A549 (cell line): Measurements from ENCODE around the gene ACOT7. TPM values are rescaled to one million over a fixed set of nuclear protein-coding genes. Genes with fewer than 3 reads are reported as not detected.

Source experiments
- ATAC-seq, 2 experiments: fragments of 200-7000 bp in 1 of 2; fragments of >200 bp in 1 of 2; cut with Nextera tagmentation in 1 of 2; cut with Tn5 transposase in 1 of 2; 3 replicates each; pipeline versions ENCODE4 v1.8.0 to v1.9.1; 2018 to 2020; ENCODE audit warnings: mild to moderate bottlenecking in 1 of 2, moderate library complexity in 1 of 2
- CTCF ChIA-PET: fragments of 300-600 bp; sonication (Branson Sonifier 250); formaldehyde crosslinking; extraction: SDS; loops from one replicate; lab custom pipeline; 2021; ENCODE audit warnings: antibody characterized with exemption, inconsistent platforms; lab: Yijun Ruan, JAX
- POLR2A ChIA-PET: fragments of 350-600 bp; formaldehyde crosslinking; extraction: SDS; loops from one replicate; lab custom pipeline; 2021; ENCODE audit warnings: antibody characterized with exemption, inconsistent platforms; lab: Yijun Ruan, JAX
- DNase-seq, 2 experiments: peaks; one replicate each; pipeline versions ENCODE4 v3.0.0 to v3.0.0-alpha.2; 2011 to 2016; ENCODE audit warnings: low read depth in 1 of 2, low spot score in 1 of 2
- FAIRE-seq: peaks from 2 replicates; lab custom pipeline; 2011; peaks lifted over from hg19 to GRCh38; lab: Jason Lieb, UNC
- H3K27ac ChIP-seq, 2 experiments: fragments of >200 bp; sonication (Bioruptor Twin); formaldehyde crosslinking; 3 replicates each; pipeline ENCODE4 v1.5.1; 2016 to 2017
- H3K4me1 ChIP-seq: fragments of >200 bp; sonication (Bioruptor Twin); formaldehyde crosslinking; 3 replicates; pipeline ENCODE4 v1.6.1; 2016
- H3K4me2 ChIP-seq: fragments of >200 bp; sonication (Bioruptor Twin); formaldehyde crosslinking; 3 replicates; pipeline ENCODE4 v1.6.1; 2016
- H3K4me3 ChIP-seq: fragments of >200 bp; sonication (Bioruptor Twin); formaldehyde crosslinking; 3 replicates; pipeline ENCODE4 v1.5.1; 2016
- H3K9me3 ChIP-seq: fragments of >200 bp; sonication (Bioruptor Twin); formaldehyde crosslinking; 3 replicates; pipeline ENCODE4 v1.6.1; 2016
- E2F6 ChIP-seq: IDR thresholded peaks from 2 replicates; pipeline ENCODE4 v1.6.1; 2012; ENCODE audit warnings: low read depth, borderline replicate concordance
- EHMT2 ChIP-seq: fragments of 200-600 bp; sonication (generic); IDR thresholded peaks from 2 replicates; pipeline ENCODE4 v1.6.1; 2016; ENCODE audit warnings: antibody characterized with exemption, low read depth, mild to moderate bottlenecking, moderate library complexity
- EP300 ChIP-seq, 2 experiments: fragments of >200 bp; sonication (Bioruptor Twin); formaldehyde crosslinking; IDR thresholded peaks; 2 replicates in 1 of 2; 3 replicates in 1 of 2; pipeline ENCODE4 v1.6.1; 2016 to 2017
- FOSB ChIP-seq: fragments of 250-450 bp; sonication (Bioruptor Pico); IDR thresholded peaks from 2 replicates; pipeline ENCODE4 v1.5.0; 2020; ENCODE audit warnings: mild to moderate bottlenecking, moderate library complexity
- HMGXB4 ChIP-seq: fragments of 250-450 bp; sonication (Bioruptor Pico); IDR thresholded peaks from 2 replicates; pipeline ENCODE4 v1.5.0; 2021; ENCODE audit warnings: mild to moderate bottlenecking, moderate library complexity, borderline replicate concordance
- HOXB13 ChIP-seq: fragments of 250-450 bp; sonication (Bioruptor Pico); IDR thresholded peaks from 2 replicates; pipeline ENCODE4 v1.5.0; 2020; ENCODE audit warnings: low read depth, mild to moderate bottlenecking, moderate library complexity
- JUN ChIP-seq, 2 experiments: fragments of >200 bp; sonication (Bioruptor Twin); formaldehyde crosslinking; IDR thresholded peaks; 2 replicates in 1 of 2; 3 replicates in 1 of 2; pipeline ENCODE4 v1.6.1; 2016 to 2017
- MAFK ChIP-seq: fragments of 450-650 bp; IDR thresholded peaks from 2 replicates; pipeline ENCODE4 v1.6.1; 2014; ENCODE audit not compliant: partially characterized antibody
- MAX ChIP-seq: IDR thresholded peaks from 2 replicates; pipeline ENCODE4 v1.6.1; 2012
- NFE2L2 ChIP-seq: fragments of 150-350 bp; conservative IDR thresholded peaks from 2 replicates; pipeline ENCODE4 v1.6.1; 2014; ENCODE audit warnings: low read length
- PBX3 ChIP-seq: IDR thresholded peaks from 2 replicates; pipeline ENCODE4 v1.6.1; 2012
- POLR2A ChIP-seq: IDR thresholded peaks from 2 replicates; pipeline ENCODE4 v1.6.1; 2012; ENCODE audit warnings: mild to moderate bottlenecking, low read length
- REST ChIP-seq: fragments of 200-600 bp; sonication (generic); IDR thresholded peaks from 2 replicates; pipeline ENCODE4 v1.6.1; 2016; ENCODE audit warnings: antibody characterized with exemption, mild to moderate bottlenecking, moderate library complexity
- RFX5 ChIP-seq: fragments of 450-650 bp; IDR thresholded peaks from 2 replicates; pipeline ENCODE4 v1.7.1; 2014; ENCODE audit warnings: antibody characterized with exemption, mild to moderate bottlenecking, moderate library complexity
- WGBS: methylation state at CpG from one replicate; pipeline ENCODE4 v1.1.6; 2017; ENCODE audit errors: missing lambda C conversion rate; 5-methylcytosine and 5-hydroxymethylcytosine counted together
- polyA plus RNA-seq, 4 experiments: library from polyadenylated mRNA; depleted of rRNA in 3 of 4; stranded (reverse); fragments of >200 nt; fragmentation: RNase III in 1 of 4; extraction: RNeasy Plus Mini Kit Qiagen cat#74134 plus additional on column Dnase treatment in 1 of 4; gene quantifications; 2 replicates in 3 of 4; 3 replicates in 1 of 4; pipeline ENCODE4 v1.2.3, GENCODE V29; 2011 to 2017

Gene ACOT7
- polyA plus RNA-seq, 2 of the 4 experiments (the other 2 are of a cell fraction): 48.0 to 49.6 TPM

- peaks cover 6% of the 10 kb centered on the region; the same call in 1 of the 3 replicates for H3K4me1 ChIP-seq
- WGBS: 96% methylated on average over 6 of the region's 11 CpGs
- H3K9me3 ChIP-seq: no peaks in the 10 kb centered on the region
- H3K27ac ChIP-seq: no peak overlapping the region
- no peak overlapping the region for H3K4me3 ChIP-seq
- no peak overlapping the region for H3K4me2 ChIP-seq
- POLR2A ChIA-PET: no interaction called here
- FAIRE-seq: no peak
- ATAC-seq: no peak
- no peak for DNase-seq
- CTCF ChIA-PET: interaction anchor here (1.2 to 2.2 kb wide), 2 partner anchors 27 to 73 kb away, joined by 3 to 7 read pairs; no protein-coding TSS in a partner anchor
- TF ChIP-seq MAX: no peak
- TF ChIP-seq PBX3: no peak
- TF ChIP-seq EHMT2: no peak
- TF ChIP-seq MAFK: no peak
- no peak for TF ChIP-seq FOSB (CRISPR knock-in tag)
- no peak for TF ChIP-seq RFX5
- TF ChIP-seq EP300 (IDR thresholded peaks at IDR 0.05): no peak
- no peak for TF ChIP-seq JUN (IDR thresholded peaks at IDR 0.05)
- no peak for TF ChIP-seq REST
- TF ChIP-seq, all 56 proteins: peak for 0
Measured at GRCh38 chr1:6274102-6274501, 119.5 kb downstream of the ACOT7 start.

GRCh38 chr1:6273380-6273891 is 120.1 kb downstream of the ACOT7 start:
- CTCF ChIA-PET: interaction anchor here (0.6 to 1.2 kb wide), 3 partner anchors 26 to 74 kb away, joined by 3 to 4 read pairs (median 3); no protein-coding TSS in a partner anchor
- no peak for TF ChIP-seq PBX3
- no peak for TF ChIP-seq POLR2A
- TF ChIP-seq HMGXB4 (CRISPR knock-in tag): no peak
- TF ChIP-seq NFE2L2: no peak
- TF ChIP-seq EHMT2: no peak
- no peak for TF ChIP-seq HOXB13
- TF ChIP-seq E2F6: no peak
- POLR2A ChIA-PET: no interaction called here
- no peak overlapping the region for H3K27ac ChIP-seq
- H3K4me2 ChIP-seq: no peak overlapping the region
- WGBS: 84% methylated on average over 19 of the region's 19 CpGs
- peaks cover 6% of the 10 kb centered on the region; the same call in 1 of the 3 replicates for H3K4me1 ChIP-seq
- no peak overlapping the region for H3K4me3 ChIP-seq
- no peak for DNase-seq
- ATAC-seq: 0 out of 6 replicates have a peak, but pooled peaks of 1 of the 2 experiments have one; percentile 12
- H3K9me3 ChIP-seq: no peaks in the 10 kb centered on the region
- FAIRE-seq: no peak
